ENCODE measurements around the gene CBX3.
"Not testable (repeated sequence)": the region's sequence is repeated elsewhere in the genome, so short reads cannot be mapped to it uniquely, and the experiment has no call there.

The CBX3 gene

DNA sequence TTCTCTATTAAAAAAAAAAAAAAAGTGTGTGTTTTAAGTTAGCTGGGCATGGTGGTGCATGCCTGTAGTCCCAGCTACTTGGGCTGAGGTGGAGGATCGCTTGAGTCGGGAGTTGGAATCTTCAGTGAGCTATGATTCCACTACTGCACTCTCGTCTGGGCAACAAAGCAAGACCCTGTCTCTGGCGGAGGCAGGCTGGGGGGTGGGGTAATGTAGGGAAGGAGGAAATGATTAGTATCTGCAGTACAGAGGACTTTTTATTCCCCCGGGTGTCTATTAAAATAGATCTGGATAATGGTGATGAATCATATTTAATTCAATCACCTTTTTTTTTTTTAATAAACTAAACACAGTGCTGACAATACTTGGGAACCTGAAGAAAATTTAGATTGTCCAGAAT lies 6.5 kb downstream of the CBX3 start:
- DNase-seq, result no peak

DNA sequence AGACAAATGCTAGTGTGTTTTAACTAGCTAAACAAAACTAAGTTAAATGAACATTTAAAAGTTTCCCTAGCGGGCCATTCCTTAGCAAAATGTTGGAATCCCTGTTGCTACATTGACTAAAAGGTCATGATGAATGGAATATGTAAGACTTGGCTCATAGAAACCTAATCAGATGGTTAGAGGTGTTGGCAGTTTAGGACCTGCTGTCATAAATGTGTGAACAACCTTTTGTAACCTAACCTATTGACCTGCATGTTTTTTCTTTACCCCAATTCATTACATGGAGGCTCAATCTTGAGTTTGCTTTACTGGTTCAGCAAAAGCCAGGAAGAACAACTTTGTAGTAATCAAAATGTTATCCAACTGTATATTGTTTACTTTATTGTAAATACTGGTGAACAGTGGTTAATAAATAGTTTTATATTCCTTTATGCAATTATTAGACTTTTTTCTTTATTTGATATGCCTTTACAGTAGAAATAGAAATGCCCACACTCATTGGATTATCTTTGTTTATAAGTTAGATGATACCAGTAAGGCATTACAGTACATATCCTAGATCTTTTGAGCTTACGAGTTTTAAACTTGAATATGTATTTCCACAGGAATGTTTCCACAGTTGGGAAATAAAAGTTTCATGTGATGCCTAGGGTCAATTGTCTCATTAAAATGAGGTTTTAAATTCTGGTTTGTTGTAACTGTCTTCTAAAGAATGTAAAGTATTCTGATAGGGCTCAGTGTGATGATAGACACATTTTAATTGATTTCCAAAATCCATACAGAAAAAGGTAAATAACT lies 11.6 kb downstream of the CBX3 start:
- no peak for DNase-seq

DNA sequence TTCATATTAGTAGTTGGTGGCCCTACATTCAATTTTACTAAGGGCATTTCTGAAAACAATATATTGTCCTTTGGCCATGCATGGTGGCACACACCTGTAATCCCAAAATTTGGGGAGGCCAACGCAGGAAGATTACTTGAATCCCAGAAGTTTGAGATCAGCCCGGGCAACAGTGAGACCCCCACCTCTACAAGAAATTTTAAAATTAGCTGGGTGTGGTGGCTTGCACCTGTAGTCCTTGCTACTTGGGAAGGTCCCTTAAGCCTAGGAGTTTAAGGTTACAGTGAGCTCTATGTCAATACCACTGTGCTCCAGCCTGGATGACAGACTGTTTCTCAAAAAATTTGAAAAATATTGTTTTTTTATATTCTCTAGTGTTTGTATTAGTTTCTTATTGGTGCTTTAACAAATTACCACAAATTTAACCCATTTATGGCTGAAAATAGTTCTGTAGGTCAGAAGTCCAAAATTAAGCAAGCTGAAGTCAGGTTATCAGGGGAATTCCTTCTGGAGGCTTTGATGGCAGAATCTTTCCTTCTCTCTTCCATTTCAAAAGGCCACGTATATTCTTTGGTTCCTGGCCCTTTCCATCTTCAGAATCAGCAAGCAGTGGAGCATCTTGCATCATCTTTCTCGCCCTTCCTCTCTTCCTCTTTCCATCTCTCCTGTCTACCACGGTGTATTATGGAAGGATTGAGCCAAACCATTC lies 12.4 kb downstream of the CBX3 start:
- DNase-seq, result no peak

DNA sequence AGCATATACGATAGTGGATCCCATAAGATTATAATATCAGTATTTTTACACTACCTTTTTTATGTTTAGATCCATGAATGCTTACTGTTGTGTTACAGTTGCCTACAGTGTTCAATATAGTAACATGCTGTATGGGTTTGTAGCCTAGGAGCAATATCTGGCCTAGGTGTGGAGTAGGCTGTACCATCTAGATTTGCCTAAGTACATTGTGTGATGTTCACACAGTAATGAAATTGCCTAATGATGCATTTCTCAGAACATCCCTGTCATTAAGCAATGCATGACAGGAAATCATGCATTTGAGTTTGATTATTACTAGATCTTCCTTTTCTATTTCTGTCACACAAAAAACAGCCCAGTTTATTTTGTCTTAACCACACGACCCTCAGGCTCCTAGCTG lies 14.5 kb downstream of the CBX3 start:
- DNase-seq, result no peak

DNA sequence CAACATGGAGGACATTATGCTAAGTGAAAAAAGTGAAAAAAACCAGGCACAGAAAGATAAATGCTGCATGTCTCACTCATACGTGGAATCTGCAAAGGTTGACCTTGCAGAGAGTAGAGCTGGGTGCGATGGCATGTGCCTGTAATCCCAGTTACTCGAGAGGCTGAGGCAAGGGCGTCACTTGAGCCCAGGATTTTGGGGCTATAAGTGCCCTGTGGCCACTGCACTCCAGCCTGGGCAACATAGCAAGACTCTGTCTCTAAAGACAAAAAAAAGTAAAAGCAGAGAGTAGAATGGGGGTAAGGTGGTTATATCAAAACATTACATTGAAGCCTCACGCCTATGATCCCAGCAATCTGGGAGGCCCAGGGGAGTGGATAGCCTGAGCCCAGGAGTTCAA lies 22.8 kb downstream of the CBX3 start:
- no peak for DNase-seq

DNA sequence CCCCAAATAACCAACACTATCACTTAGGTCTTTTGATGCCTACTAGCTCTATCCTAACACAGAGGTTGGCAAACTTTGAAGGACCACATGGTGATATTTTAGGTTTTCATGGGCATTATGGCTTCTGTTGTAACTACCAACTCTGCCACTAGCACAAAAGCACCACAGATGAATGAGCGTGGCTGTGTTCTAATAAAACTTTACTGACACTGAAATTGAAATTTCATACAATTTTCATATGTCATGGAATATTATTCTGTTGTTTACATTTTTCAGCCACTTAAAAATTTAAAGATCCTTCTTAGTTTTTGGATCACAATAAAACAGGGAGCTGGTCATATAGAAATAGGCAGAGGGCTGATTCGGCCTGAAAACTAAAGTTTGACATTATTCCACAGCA lies 26.4 kb downstream of the CBX3 start:
- no peak for DNase-seq

DNA sequence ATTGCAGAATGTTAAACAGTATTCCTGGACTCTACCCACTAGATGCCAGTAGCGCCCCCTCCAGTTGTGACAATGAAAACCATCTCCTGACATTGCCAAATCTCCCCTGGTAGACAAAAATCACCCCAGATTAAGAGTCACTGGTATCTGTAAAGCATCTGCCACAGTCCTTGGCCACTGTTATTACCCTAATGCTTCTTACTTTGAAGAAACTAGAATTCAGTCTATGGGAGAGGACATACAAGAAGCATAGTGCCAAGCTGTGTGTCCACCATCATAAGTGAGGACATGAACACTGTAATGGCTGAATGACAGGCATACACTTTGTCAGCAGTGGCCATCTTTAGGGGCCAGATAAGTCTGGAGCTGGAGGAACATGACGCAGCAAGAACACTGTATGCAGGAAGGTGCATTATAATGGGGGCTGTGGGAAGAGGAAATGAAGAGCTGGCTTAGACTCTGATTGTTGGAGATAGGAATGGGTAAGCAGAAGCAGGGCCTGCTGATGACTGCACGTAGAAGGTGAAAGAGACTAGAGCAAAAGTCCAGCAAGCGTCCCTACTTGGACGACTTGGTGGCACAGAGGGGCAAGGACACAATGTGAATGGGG lies 32.5 kb downstream of the CBX3 start:
- DNase-seq, result no peak

DNA sequence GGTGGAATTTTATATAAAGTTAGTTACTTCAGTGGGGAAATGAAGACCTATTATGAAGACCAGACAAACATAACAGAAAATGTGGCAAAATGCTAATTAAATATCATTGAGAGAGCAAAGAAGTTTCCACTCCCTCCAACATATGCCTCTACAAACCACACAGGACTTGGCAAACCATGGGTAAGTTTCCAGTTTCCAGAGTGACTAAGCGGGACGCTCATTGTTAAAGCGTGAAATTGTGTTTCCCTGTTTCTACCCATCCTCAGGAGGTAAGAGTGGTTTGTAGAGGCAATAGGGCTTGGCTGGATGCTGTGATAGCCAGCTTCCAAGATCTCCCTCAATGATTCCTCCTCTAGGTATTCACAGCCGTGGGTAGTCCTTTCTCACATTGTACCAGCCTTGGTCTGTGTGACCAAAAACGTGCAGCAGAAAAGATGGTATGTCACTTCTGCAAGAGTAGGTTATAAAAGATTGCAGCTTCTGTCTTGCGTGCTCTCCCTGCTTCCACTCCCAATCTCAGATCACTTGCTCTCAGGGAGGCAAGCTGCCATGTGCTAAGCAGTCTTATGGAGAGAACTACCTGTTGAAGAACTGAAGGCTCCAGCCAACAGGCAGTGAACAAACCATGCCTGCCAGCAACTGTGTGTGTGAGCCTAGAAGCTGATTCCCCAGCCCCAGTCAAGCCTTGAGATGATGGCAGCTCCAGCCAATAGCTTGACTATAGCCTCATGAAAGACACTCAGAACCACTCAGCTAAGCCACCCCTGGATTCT lies 35.7 kb downstream of the CBX3 start:
- DNase-seq, result no peak

DNA sequence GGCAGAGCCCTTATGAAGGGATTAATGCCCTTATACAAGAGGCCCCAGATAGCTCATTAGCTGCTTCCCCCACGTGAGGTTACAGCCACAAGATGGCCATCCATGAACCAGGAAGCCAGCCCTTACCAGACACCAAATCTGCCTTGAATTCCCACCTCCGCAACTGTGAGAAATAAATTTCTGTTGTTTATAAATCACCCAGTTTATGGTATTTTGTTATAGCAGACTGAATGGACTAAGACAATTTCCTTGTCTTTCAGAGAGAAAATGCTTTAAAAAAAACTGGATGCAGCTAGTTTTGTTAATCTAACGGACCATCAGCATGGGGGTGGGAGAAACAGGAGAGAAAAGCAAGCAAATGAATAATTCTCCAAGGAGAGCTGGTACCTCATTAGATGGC lies 36.5 kb downstream of the CBX3 start:
- DNase-seq, result no peak

DNA sequence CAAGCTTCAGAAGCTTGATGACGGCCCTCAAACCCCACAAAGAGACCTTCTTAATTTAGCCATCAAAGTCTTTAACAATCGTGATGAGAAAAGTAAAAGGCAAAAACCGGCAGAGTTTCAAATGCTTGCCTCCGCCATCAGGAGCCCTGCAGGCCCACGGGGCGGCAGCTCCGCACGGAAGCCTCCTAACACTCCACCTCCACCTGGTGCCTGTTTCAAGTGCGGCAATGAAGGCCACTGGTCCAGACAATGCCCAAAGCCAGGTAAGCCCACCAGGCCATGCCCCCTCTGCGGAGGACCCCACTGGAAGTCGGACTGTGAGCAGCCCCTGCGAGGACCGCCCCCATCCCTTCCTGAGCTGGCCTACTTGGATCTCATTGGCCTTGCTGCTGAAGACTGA lies 43.6 kb downstream of the CBX3 start:
- no peak for DNase-seq

DNA sequence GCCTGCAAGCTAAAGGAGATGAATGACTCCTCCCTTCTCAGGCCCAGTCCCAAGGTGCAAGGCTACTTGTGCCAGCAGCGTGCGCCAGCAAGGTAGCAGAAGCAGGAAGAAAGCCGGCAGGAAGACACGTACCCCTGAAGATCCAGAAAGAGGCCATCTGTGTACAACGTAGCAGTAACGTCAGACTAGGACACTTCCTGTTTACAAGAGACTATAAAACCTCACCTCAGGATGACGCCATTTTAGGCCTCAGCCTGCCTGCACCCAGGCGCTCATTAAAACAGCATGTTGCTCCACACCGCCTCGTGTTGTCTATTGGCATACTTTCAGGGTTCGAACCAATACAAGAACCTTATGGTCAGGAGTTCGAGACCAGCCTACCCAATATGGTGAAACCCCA lies 48.7 kb downstream of the CBX3 start:
- DNase-seq, result no peak

DNA sequence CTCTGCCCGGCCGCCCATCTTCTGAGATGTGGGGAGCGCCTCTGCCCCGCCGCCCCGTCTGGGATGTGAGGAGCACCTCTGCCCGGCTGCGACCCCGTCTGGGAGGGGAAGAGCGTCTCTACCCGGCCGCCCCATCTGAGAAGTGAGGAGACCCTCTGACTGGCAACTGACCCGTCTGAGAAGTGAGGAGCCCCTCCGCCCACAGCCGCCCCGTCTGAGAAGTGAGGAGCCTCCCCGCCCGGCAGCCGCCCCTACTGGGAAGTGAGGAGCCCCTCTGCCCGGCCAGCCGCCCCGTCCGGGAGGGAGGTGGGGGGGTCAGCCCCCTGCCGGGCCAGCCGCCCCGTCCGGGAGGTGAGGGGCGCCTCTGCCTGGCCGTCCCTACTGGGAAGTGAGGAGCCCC lies 60.3 kb downstream of the CBX3 start:
- not testable (repeated sequence) for DNase-seq
